Ishikawa (cell line): ENCODE data around the gene RNF115.

Experiments used
- FOXM1 ChIP-seq: IDR thresholded peaks from 2 replicates; pipeline ENCODE4 v1.6.1; 2012; ENCODE audit warnings: low read depth, borderline replicate concordance
- NFIC ChIP-seq: IDR thresholded peaks from 2 replicates; pipeline ENCODE4 v1.6.1; 2012
- RAD21 ChIP-seq: IDR thresholded peaks from 2 replicates; pipeline ENCODE4 v1.6.1; 2012; ENCODE audit warnings: low read depth
- TCF12 ChIP-seq: IDR thresholded peaks from 2 replicates; pipeline ENCODE4 v1.6.1; 2012; ENCODE audit warnings: low read depth
- TEAD4 ChIP-seq: IDR thresholded peaks from 2 replicates; pipeline ENCODE4 v1.6.1; 2012
- ZBTB7A ChIP-seq: IDR thresholded peaks from 2 replicates; pipeline ENCODE4 v1.6.1; 2012; ENCODE audit warnings: low read depth
- TF ChIP-seq, protein P1 (sequence below): IDR thresholded peaks from 2 replicates; pipeline ENCODE4 v1.6.1; 2012

DNA sequence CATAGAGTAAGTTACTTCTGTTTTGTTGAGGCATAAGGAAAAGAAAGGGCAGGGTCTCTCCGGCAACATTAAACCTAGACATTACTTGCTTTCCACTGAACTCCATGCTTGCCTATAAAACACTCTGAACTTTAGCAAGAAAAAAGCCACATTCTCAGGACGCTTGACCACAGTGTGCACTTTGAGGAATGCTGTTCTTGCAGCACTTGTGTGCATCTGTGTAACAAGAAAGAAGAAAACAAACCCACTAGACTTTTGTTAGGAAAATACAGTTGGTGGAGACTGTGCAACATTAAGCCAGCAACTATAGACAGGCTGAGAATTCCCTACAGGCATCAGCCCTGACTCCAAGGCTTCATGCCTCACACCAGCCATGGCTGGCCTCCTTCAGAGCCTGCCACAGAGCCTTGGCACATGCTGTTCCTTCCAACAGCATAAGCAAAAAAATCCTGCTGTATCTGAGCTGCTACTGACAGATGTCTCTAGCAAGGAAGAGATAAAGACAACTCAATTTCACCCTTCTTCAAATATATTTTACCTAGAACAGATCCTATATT lies 122.5 kb downstream of the RNF115 start:
- TF ChIP-seq NFIC (no peak), TCF12 (no peak), RAD21 (no peak), ZBTB7A (no peak), TEAD4 (no peak), FOXM1 (no peak)
- TF ChIP-seq, protein P1, sequence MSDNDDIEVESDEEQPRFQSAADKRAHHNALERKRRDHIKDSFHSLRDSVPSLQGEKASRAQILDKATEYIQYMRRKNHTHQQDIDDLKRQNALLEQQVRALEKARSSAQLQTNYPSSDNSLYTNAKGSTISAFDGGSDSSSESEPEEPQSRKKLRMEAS, result no peak
